Astrocyte of the cerebellum (primary cell): Measurements from ENCODE around the gene ARHGAP23.
A peak's percentile ranks its signal among the peaks of the same experiment; 100 is the strongest.
"Not testable (repeated sequence)": the region's sequence is repeated elsewhere in the genome, so short reads cannot be mapped to it uniquely, and the experiment has no call there.

Source experiments
- DNase-seq: peaks from one replicate; pipeline ENCODE4 v3.0.0-alpha.2; 2011; ENCODE audit warnings: low read depth
- H3K4me3 ChIP-seq: 2 replicates; pipeline ENCODE4 v1.5.1; 2011; ENCODE audit warnings: mild to moderate bottlenecking, low read depth, low read length, moderate library complexity
- in situ Hi-C: cut with HindIII; loops from 2 replicates; pipeline ENCODE4 v1.10.0; 2017; ENCODE audit warnings: low sequenced_read_pairs
- TF ChIP-seq, protein P1 (sequence below): IDR thresholded peaks from 2 replicates; pipeline ENCODE4 v1.5.1; 2012; ENCODE audit warnings: low read length, low read depth, moderate library complexity, mild to moderate bottlenecking; ENCODE audit errors: missing control alignments

ARHGAP23 gene

DNA sequence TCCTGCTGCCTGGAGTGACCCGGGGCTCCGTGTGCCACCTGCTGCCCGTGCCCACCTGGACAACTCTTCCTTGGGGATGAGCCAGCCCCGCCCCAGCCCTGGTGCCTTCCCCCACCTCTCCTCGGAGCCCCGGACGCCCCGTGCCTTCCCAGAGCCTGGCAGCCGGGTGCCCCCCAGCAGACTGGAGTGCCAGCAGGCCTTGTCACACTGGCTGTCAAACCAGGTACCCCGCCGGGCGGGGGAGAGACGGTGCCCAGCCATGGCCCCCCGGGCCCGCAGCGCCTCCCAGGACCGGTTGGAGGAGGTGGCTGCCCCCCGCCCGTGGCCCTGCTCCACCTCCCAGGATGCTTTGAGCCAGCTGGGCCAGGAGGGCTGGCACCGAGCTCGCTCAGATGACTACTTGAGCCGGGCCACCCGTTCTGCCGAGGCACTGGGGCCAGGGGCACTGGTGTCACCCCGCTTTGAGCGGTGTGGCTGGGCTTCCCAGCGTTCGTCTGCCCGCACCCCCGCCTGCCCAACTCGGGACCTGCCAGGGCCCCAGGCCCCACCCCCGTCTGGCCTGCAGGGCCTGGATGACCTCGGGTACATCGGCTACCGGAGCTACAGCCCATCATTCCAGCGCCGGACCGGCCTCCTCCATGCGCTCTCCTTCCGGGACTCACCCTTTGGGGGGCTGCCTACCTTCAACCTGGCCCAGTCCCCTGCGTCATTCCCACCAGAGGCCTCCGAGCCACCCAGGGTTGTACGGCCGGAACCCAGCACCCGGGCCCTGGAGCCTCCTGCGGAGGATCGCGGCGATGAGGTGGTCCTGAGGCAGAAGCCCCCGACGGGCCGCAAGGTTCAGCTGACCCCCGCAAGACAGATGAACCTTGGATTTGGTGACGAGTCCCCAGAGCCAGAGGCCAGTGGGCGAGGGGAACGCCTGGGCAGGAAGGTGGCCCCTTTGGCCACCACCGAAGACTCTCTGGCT is 38.4 kb downstream of the ARHGAP23 start:
- no peak for DNase-seq
- TF ChIP-seq, protein P1, sequence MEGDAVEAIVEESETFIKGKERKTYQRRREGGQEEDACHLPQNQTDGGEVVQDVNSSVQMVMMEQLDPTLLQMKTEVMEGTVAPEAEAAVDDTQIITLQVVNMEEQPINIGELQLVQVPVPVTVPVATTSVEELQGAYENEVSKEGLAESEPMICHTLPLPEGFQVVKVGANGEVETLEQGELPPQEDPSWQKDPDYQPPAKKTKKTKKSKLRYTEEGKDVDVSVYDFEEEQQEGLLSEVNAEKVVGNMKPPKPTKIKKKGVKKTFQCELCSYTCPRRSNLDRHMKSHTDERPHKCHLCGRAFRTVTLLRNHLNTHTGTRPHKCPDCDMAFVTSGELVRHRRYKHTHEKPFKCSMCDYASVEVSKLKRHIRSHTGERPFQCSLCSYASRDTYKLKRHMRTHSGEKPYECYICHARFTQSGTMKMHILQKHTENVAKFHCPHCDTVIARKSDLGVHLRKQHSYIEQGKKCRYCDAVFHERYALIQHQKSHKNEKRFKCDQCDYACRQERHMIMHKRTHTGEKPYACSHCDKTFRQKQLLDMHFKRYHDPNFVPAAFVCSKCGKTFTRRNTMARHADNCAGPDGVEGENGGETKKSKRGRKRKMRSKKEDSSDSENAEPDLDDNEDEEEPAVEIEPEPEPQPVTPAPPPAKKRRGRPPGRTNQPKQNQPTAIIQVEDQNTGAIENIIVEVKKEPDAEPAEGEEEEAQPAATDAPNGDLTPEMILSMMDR, result no peak
- in situ Hi-C loops, result no loop called here
- peak overlapping the region; percentile 56 for H3K4me3 ChIP-seq

DNA sequence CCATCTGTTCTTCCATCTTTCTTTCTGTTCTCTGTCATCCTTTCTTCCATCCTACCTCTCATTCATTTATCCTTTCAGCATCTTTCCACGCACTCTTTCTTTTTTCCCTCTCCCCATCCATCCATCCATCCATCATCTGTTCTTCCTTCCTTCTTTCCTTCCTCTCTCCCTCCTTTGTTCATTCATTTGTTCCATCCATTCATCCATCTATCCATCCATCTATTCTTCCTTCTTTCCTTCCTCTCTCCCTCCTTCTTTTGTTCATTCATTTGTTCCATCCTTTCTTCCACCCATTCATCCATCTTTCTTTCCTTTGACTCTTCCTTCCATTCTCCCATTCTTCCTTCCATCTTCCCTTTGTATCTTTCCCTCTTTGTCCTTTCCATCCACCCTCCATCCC is 39.2 kb downstream of the ARHGAP23 start:
- DNase-seq, result no peak
- in situ Hi-C loops, result no loop called here
- H3K4me3 ChIP-seq, result no peak overlapping the region
- TF ChIP-seq, protein P1, result no peak

DNA sequence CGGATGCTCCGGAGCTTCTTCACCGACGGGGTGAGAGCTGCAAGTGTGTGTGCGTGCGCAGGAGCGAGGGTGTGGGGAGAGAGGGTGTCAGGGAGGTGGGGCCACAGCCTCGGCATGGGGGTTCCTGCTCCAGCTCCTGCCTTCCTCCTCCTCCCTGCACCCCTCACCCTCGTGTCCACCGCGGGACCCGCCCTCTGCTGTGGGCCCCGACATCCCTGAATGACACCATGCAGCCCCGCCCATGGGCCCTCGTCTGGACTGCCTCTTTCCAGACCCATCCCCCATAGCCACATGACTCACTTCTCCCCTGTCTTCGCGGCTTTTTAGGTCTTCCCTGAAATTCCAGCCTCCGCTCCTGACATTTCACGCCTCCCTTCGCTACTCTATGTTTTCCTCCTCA is 41.6 kb downstream of the ARHGAP23 start:
- no peak overlapping the region for H3K4me3 ChIP-seq
- peak; percentile 46 for DNase-seq
- in situ Hi-C loops, result no loop called here
- TF ChIP-seq, protein P1, result no peak

DNA sequence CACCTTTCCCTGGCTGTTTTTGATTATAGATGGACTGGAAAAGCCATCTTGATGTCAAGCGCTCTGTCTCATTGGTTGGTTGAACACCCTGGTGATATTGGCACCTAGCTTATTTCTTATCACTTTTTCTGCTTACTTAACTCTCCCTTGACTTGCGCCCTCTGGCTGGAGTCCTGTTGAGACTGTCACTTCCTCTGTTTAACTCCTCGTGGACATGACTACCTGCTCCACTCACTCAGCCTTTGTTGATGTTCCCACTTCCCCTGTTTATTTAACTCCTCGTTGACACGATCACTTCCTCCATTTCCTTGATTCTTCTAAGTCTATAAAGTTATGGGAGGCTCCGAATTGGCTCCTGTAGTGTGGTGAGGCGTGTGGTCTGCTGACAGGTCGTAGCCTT is 43.0 kb downstream of the ARHGAP23 start:
- in situ Hi-C loops, DNase-seq, H3K4me3 ChIP-seq: not testable (repeated sequence)

DNA sequence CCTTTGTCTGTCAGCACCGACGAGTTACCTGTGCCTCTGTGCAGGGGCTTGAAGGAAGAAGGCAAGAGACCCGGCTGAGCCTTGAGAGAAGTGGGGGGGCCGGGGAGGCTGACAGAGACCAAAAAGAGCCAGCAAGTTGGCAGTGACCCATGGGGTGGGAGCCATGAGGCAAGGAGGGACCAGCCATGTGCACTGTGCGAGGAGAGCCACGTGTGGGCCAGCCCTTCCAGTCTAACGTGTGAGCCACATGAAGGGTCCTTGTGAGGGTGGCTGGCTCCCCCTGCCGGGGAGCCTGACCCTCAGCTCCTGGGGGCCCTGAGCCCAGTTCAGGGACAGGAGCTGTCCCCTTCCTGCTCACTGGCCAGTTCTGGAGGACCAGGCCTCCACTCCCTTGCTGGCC is 46.4 kb downstream of the ARHGAP23 start:
- DNase-seq, in situ Hi-C loops: not testable (repeated sequence)
- TF ChIP-seq, protein P1, result peak; percentile 23

DNA sequence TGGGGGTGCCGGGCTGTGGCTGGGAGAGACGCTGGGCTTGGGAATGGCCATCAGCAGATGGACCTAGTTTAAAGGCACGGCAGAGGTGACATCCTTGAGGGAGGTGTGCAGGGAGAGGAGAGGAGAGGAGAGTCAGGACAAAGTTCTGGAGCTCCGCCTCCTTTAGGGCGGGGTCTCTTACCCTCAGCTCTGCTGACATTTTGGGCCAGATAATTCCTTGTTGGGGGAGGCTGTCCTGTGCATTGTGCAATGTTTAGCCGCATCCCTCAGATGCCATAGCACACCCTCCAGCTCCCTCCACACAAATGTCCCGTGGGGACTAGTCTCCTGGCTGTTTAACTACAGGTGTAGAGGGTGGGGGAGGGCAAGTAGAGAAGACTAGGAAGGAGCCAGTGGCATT is 48.3 kb downstream of the ARHGAP23 start:
- TF ChIP-seq, protein P1, result no peak
- in situ Hi-C loops, result no loop called here
- DNase-seq, result no peak
- H3K4me3 ChIP-seq, result no peak overlapping the region

More for the DNA sequence above, 46.4 kb downstream of the ARHGAP23 start:
- not testable (repeated sequence) for H3K4me3 ChIP-seq

DNA sequence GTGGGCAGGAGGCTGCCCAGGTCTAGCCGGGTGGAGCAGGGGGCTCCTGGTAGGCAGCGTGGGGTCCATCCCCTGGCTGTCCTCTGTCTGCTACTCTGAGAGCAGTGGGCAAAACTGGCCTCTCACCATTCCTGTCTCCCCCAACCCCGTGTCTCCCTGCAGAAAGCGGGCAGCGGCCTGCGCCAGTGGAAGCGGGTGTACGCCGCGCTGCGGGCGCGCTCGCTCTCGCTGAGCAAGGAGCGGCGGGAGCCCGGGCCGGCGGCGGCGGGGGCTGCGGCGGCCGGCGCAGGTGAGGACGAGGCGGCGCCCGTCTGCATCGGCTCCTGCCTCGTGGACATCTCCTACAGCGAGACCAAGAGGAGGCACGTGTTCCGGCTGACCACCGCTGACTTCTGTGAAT is 49.2 kb downstream of the ARHGAP23 start:
- DNase-seq, in situ Hi-C loops, H3K4me3 ChIP-seq: not testable (repeated sequence)

DNA sequence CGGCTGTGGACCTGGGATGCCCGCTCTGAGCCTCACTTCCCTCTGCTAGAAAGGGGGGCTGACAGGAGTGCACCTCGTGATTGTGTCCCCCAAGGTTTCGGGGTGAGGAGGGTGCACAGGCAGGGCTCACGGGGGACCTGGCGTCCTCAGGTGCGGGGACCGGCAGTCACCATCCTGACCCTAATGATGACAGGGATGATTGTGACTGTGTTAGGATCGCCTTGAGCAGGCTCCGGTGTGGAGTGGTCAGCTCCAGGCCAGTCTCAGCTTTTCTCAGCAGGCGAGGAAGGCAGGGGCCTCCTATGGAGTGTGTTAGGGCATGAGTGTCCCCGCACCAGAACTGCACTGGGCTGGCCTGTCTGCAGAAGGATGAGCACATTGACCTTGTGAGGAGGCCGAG is 49.7 kb downstream of the ARHGAP23 start:
- in situ Hi-C loops, DNase-seq, H3K4me3 ChIP-seq: not testable (repeated sequence)

DNA sequence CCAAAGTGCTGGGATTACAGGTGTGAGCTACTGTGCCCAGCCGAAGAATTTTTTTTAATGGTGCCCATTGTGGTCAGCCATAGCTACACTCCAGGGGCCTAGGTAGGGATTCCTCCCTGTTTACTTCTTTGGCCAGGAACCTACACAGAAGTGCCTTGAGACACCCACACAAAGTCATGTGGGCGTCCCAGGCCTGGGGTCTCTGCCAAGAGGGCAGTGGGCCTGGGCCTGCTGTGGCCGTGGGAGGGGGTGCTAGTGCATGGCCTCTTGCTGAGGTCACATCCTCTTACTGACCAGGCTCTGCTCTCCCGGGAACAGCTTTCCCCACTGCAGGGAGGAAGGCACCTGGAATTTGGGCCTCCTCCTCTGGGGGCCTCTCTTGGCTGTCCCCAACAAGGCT is 50.4 kb downstream of the ARHGAP23 start:
- in situ Hi-C loops, DNase-seq, H3K4me3 ChIP-seq: not testable (repeated sequence)
